ENCODE results near the gene MAP1A.

The MAP1A gene

DNA sequence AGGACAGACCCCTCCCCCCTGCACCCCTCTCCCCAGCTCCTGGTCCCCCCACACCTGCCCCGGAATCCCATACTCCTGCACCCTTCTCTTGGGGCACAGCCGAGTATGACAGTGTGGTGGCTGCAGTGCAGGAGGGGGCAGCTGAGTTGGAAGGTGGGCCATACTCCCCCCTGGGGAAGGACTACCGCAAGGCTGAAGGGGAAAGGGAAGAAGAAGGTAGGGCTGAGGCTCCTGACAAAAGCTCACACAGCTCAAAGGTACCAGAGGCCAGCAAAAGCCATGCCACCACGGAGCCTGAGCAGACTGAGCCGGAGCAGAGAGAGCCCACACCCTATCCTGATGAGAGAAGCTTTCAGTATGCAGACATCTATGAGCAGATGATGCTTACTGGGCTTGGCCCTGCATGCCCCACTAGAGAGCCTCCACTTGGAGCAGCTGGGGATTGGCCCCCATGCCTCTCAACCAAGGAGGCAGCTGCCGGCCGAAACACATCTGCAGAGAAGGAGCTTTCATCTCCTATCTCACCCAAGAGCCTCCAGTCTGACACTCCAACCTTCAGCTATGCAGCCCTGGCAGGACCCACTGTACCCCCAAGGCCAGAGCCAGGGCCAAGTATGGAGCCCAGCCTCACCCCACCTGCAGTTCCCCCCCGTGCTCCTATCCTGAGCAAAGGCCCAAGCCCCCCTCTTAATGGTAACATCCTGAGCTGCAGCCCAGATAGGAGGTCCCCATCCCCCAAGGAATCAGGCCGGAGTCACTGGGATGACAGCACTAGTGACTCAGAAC, 9.8 kb downstream of the MAP1A start:
- Histone ChIP-seq H3K27me3 (ENCODE audit: control insufficient read depth, low read length) (no peaks in the 10 kb centered on the region), H3K4me1 (ENCODE audit: control insufficient read depth, low read length) (peaks cover 12% of the 10 kb centered on the region), H3K79me2 (ENCODE audit: control insufficient read depth, low read length) (no peaks in the 10 kb centered on the region), H3F3A (ENCODE audit: control insufficient read depth, insufficient read depth) (no peaks in the 10 kb centered on the region), H4K20me1 (ENCODE audit: control insufficient read depth, insufficient read depth, low read depth, low read length) (no peaks in the 10 kb centered on the region), H3K9me2 (replicated peaks; ENCODE audit: control insufficient read depth, low read length) (no peaks in the 10 kb centered on the region), H3K4me2 (ENCODE audit: low read length) (no peak overlapping the region), H3K9me3 (ENCODE audit: control insufficient read depth, insufficient read depth, low read length) (no peaks in the 10 kb centered on the region), H3K4me3 (ENCODE audit: low read length) (no peak overlapping the region), H3K36me3 (ENCODE audit: control insufficient read depth, low read length) (no peaks in the 10 kb centered on the region), H3K27ac (ENCODE audit: low read depth, low read length) (no peak overlapping the region)
- no peak for TF ChIP-seq EZH2phosphoT487 (IDR thresholded peaks at IDR 0.05; ENCODE audit: borderline replicate concordance, low read length)
- TF ChIP-seq, protein P1, sequence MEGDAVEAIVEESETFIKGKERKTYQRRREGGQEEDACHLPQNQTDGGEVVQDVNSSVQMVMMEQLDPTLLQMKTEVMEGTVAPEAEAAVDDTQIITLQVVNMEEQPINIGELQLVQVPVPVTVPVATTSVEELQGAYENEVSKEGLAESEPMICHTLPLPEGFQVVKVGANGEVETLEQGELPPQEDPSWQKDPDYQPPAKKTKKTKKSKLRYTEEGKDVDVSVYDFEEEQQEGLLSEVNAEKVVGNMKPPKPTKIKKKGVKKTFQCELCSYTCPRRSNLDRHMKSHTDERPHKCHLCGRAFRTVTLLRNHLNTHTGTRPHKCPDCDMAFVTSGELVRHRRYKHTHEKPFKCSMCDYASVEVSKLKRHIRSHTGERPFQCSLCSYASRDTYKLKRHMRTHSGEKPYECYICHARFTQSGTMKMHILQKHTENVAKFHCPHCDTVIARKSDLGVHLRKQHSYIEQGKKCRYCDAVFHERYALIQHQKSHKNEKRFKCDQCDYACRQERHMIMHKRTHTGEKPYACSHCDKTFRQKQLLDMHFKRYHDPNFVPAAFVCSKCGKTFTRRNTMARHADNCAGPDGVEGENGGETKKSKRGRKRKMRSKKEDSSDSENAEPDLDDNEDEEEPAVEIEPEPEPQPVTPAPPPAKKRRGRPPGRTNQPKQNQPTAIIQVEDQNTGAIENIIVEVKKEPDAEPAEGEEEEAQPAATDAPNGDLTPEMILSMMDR (IDR thresholded peaks at IDR 0.05; ENCODE audit: low read depth, low read length, poor library complexity, severe bottlenecking) = no peak

DNA sequence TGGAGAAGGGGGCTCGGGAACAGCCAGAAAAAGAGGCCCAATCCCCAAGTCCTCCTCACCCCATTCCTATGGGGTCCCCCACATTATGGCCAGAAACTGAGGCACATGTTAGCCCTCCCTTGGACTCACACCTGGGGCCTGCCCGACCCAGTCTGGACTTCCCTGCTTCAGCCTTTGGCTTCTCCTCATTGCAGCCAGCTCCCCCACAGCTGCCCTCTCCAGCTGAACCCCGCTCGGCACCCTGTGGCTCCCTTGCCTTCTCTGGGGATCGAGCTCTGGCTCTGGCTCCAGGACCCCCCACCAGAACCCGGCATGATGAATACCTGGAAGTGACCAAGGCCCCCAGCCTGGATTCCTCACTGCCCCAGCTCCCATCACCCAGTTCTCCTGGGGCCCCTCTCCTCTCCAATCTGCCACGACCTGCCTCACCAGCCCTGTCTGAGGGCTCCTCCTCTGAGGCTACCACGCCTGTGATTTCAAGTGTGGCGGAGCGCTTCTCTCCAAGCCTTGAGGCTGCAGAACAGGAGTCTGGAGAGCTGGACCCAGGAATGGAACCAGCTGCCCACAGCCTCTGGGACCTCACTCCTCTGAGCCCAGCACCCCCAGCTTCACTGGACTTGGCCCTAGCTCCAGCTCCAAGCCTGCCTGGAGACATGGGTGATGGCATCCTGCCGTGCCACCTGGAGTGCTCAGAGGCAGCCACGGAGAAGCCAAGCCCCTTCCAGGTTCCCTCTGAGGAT, 10.6 kb downstream of the MAP1A start:
- H3K27ac ChIP-seq (ENCODE audit: low read depth, low read length) = no peak overlapping the region
- H3K4me1 ChIP-seq (ENCODE audit: control insufficient read depth, low read length) = peaks cover 12% of the 10 kb centered on the region
- no peaks in the 10 kb centered on the region for H3K9me3 ChIP-seq (ENCODE audit: control insufficient read depth, insufficient read depth, low read length)
- no peaks in the 10 kb centered on the region for H3K27me3 ChIP-seq (ENCODE audit: control insufficient read depth, low read length)
- H4K20me1 ChIP-seq (ENCODE audit: control insufficient read depth, insufficient read depth, low read depth, low read length) = no peaks in the 10 kb centered on the region
- H3K36me3 ChIP-seq (ENCODE audit: control insufficient read depth, low read length) = no peaks in the 10 kb centered on the region
- H3K79me2 ChIP-seq (ENCODE audit: control insufficient read depth, low read length) = no peaks in the 10 kb centered on the region
- H3K4me3 ChIP-seq (ENCODE audit: low read length) = no peak overlapping the region
- TF ChIP-seq, protein P1 (IDR thresholded peaks at IDR 0.05; ENCODE audit: low read depth, low read length, poor library complexity, severe bottlenecking) = no peak
- TF ChIP-seq EZH2phosphoT487 (IDR thresholded peaks at IDR 0.05; ENCODE audit: borderline replicate concordance, low read length) = no peak
- no peak overlapping the region for H3K4me2 ChIP-seq (ENCODE audit: low read length)
- no peaks in the 10 kb centered on the region for H3K9me2 ChIP-seq (replicated peaks; ENCODE audit: control insufficient read depth, low read length)
- H3F3A ChIP-seq (ENCODE audit: control insufficient read depth, insufficient read depth) = no peaks in the 10 kb centered on the region

DNA sequence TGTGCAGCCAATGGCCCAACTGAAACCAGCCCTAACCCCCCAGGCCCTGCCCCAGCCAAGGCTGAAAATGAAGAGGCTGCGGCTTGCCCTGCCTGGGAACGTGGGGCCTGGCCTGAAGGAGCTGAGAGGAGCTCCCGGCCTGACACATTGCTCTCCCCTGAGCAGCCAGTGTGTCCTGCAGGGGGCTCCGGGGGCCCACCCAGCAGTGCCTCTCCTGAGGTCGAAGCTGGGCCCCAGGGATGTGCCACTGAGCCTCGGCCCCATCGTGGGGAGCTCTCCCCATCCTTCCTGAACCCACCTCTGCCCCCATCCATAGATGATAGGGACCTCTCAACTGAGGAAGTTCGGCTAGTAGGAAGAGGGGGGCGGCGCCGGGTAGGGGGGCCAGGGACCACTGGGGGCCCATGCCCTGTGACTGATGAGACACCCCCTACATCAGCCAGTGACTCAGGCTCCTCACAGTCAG, 11.2 kb downstream of the MAP1A start:
- no peaks in the 10 kb centered on the region for H3K79me2 ChIP-seq (ENCODE audit: control insufficient read depth, low read length)
- no peak overlapping the region for H3K27ac ChIP-seq (ENCODE audit: low read depth, low read length)
- no peaks in the 10 kb centered on the region for H3K9me2 ChIP-seq (replicated peaks; ENCODE audit: control insufficient read depth, low read length)
- H3K4me3 ChIP-seq (ENCODE audit: low read length) = no peak overlapping the region
- H3K9me3 ChIP-seq (ENCODE audit: control insufficient read depth, insufficient read depth, low read length) = no peaks in the 10 kb centered on the region
- peaks cover 12% of the 10 kb centered on the region for H3K4me1 ChIP-seq (ENCODE audit: control insufficient read depth, low read length)
- no peaks in the 10 kb centered on the region for H3K27me3 ChIP-seq (ENCODE audit: control insufficient read depth, low read length)
- TF ChIP-seq, protein P1 (IDR thresholded peaks at IDR 0.05; ENCODE audit: low read depth, low read length, poor library complexity, severe bottlenecking) = no peak
- no peak for TF ChIP-seq EZH2phosphoT487 (IDR thresholded peaks at IDR 0.05; ENCODE audit: borderline replicate concordance, low read length)
- no peak overlapping the region for H3K4me2 ChIP-seq (ENCODE audit: low read length)
- no peaks in the 10 kb centered on the region for H4K20me1 ChIP-seq (ENCODE audit: control insufficient read depth, insufficient read depth, low read depth, low read length)
- H3K36me3 ChIP-seq (ENCODE audit: control insufficient read depth, low read length) = no peaks in the 10 kb centered on the region
- H3F3A ChIP-seq (ENCODE audit: control insufficient read depth, insufficient read depth) = no peaks in the 10 kb centered on the region

Data from DOHH2 (cell line).